IMR-90 (cell line): ENCODE results near the gene THAP12. TPM values are rescaled to one million over a fixed set of nuclear protein-coding genes. Genes with fewer than 3 reads are reported as not detected.

Source experiments
- ATAC-seq: fragments of 200-7000 bp; cut with Tn5 transposase; 2 replicates; pipeline ENCODE4 v1.9.1; 2020; ENCODE audit warnings: low read depth, mild to moderate bottlenecking, moderate library complexity
- BruUV-seq: library from RNA; stranded (reverse); fragments of 400-500 nt; replicated peaks from 2 replicates; lab custom pipeline; 2021; lab: Mats Ljungman, UMichigan
- CTCF ChIA-PET: fragments of 300-600 bp; formaldehyde crosslinking; extraction: SDS; loops from one replicate; lab custom pipeline; 2021; ENCODE audit warnings: antibody characterized with exemption; lab: Yijun Ruan, JAX
- POLR2A ChIA-PET: fragments of 300-600 bp; sonication (Branson Sonifier 250); formaldehyde crosslinking; loops from one replicate; lab custom pipeline; 2022; ENCODE audit warnings: antibody characterized with exemption; ENCODE audit not compliant: unreplicated experiment; lab: Charles Lee
- DNase-seq: peaks from one replicate; pipeline ENCODE4 v3.0.0; 2013
- H2AFZ ChIP-seq: replicated peaks from 2 replicates; pipeline ENCODE3; 2013; ENCODE audit warnings: low read length, mild to moderate bottlenecking; ENCODE audit not compliant: poor library complexity
- H2AK5ac ChIP-seq: 2 replicates; pipeline ENCODE4 v1.6.1; 2013; ENCODE audit warnings: low read depth, low read length, inconsistent platforms
- H2AK9ac ChIP-seq: replicated peaks from 2 replicates; pipeline ENCODE3; 2013; ENCODE audit warnings: mild to moderate bottlenecking, low read depth, low read length, moderate library complexity; ENCODE audit not compliant: poor library complexity
- H2BK120ac ChIP-seq: 2 replicates; pipeline ENCODE4 v1.6.1; 2013; ENCODE audit warnings: low read depth, low read length, inconsistent platforms
- H2BK15ac ChIP-seq: 3 replicates; pipeline ENCODE4 v1.6.1; 2013; ENCODE audit warnings: low read depth, low read length, inconsistent platforms
- H2BK20ac ChIP-seq: 2 replicates; pipeline ENCODE4 v1.6.1; 2013; ENCODE audit warnings: low read depth, mild to moderate bottlenecking, inconsistent platforms, low read length, moderate library complexity
- H2BK5ac ChIP-seq: 2 replicates; pipeline ENCODE4 v1.6.1; 2013; ENCODE audit warnings: mild to moderate bottlenecking, low read depth, low read length, inconsistent platforms; ENCODE audit not compliant: poor library complexity, severe bottlenecking
- H3K14ac ChIP-seq: replicated peaks from 2 replicates; pipeline ENCODE4 v1.6.1; 2013; ENCODE audit warnings: low read depth, low read length, inconsistent platforms
- H3K18ac ChIP-seq: 2 replicates; pipeline ENCODE4 v1.6.1; 2013; ENCODE audit warnings: low read depth, low read length, control low read depth
- H3K23ac ChIP-seq: 2 replicates; pipeline ENCODE4 v1.6.1; 2013; ENCODE audit warnings: low read depth, low read length, inconsistent platforms
- H3K27ac ChIP-seq: 2 replicates; pipeline ENCODE4 v1.5.1; 2013; ENCODE audit warnings: mild to moderate bottlenecking, control low read depth, low read length; ENCODE audit not compliant: insufficient read depth
- H3K27me3 ChIP-seq: 2 replicates; pipeline ENCODE4 v1.6.1; 2013; ENCODE audit warnings: low read length; ENCODE audit not compliant: control insufficient read depth, insufficient read depth
- H3K36me3 ChIP-seq: 2 replicates; pipeline ENCODE4 v1.6.1; 2013; ENCODE audit warnings: low read length, mixed read lengths; ENCODE audit not compliant: control insufficient read depth, insufficient read depth
- H3K4ac ChIP-seq: 2 replicates; pipeline ENCODE4 v1.6.1; 2013; ENCODE audit warnings: low read depth, low read length, inconsistent platforms
- H3K4me1 ChIP-seq: 2 replicates; pipeline ENCODE4 v1.6.1; 2013; ENCODE audit warnings: low read length, mixed read lengths; ENCODE audit not compliant: control insufficient read depth, insufficient read depth
- H3K4me2 ChIP-seq: 2 replicates; pipeline ENCODE4 v1.6.1; 2013; ENCODE audit warnings: low read depth, mild to moderate bottlenecking, control low read depth, low read length, moderate library complexity
- H3K4me3 ChIP-seq: 2 replicates; pipeline ENCODE4 v1.5.1; 2013; ENCODE audit warnings: low read depth, mild to moderate bottlenecking, control low read depth, low read length, moderate library complexity; ENCODE audit not compliant: insufficient read depth
- H3K56ac ChIP-seq: 2 replicates; pipeline ENCODE4 v1.6.1; 2013; ENCODE audit warnings: low read length, inconsistent platforms; ENCODE audit not compliant: insufficient read depth; ENCODE audit errors: extremely low read depth
- H3K79me1 ChIP-seq, 2 experiments: 2 replicates each; pipeline ENCODE4 v1.6.1; 2013; ENCODE audit warnings: low read length in 2 of 2, inconsistent platforms in 1 of 2, low read depth in 1 of 2
- H3K9ac ChIP-seq: 2 replicates; pipeline ENCODE4 v1.6.1; 2013; ENCODE audit warnings: low read depth, low read length, control low read depth
- H3K9me1 ChIP-seq: 2 replicates; pipeline ENCODE4 v1.6.1; 2013; ENCODE audit warnings: low read length, inconsistent platforms; ENCODE audit not compliant: insufficient read depth
- H3K9me3 ChIP-seq: 2 replicates; pipeline ENCODE4 v1.6.1; 2013; ENCODE audit warnings: low read length; ENCODE audit not compliant: control insufficient read depth, insufficient read depth
- H4K20me1 ChIP-seq: 2 replicates; pipeline ENCODE4 v1.6.1; 2013; ENCODE audit warnings: low read length, inconsistent platforms; ENCODE audit not compliant: insufficient read depth
- H4K5ac ChIP-seq: 2 replicates; pipeline ENCODE4 v1.6.1; 2013; ENCODE audit warnings: mild to moderate bottlenecking, low read depth, low read length, control low read depth
- H4K8ac ChIP-seq, 2 experiments: 2 replicates each; pipeline ENCODE4 v1.6.1; 2013; ENCODE audit warnings: low read depth in 2 of 2, low read length in 2 of 2, control low read depth in 1 of 2, inconsistent platforms in 1 of 2
- H4K91ac ChIP-seq: 2 replicates; pipeline ENCODE4 v1.6.1; 2013; ENCODE audit warnings: low read depth, low read length, inconsistent platforms; ENCODE audit not compliant: insufficient read depth
- BHLHE40 ChIP-seq: fragments of 150-350 bp; IDR thresholded peaks from 2 replicates; pipeline ENCODE4 v1.6.1; 2016; ENCODE audit warnings: mild to moderate bottlenecking, low read depth, low read length
- CEBPB ChIP-seq: IDR thresholded peaks from 2 replicates; pipeline ENCODE4 v1.6.1; 2012; ENCODE audit warnings: low read depth, low read length, improper control_type of control experiment
- CHD1 ChIP-seq: IDR thresholded peaks from 2 replicates; pipeline ENCODE4 v1.6.1; 2012; ENCODE audit warnings: low read depth, low read length, improper control_type of control experiment
- FOS ChIP-seq: fragments of 150-350 bp; IDR thresholded peaks from 2 replicates; pipeline ENCODE4 v1.6.1; 2016; ENCODE audit warnings: low read depth, low read length
- MAFK ChIP-seq: IDR thresholded peaks from 2 replicates; pipeline ENCODE4 v1.6.1; 2012; ENCODE audit warnings: low read depth, low read length, improper control_type of control experiment
- MAZ ChIP-seq: IDR thresholded peaks from 2 replicates; pipeline ENCODE4 v1.6.1; 2012; ENCODE audit warnings: low read depth, mild to moderate bottlenecking, low read length, improper control_type of control experiment, moderate library complexity, borderline replicate concordance
- MXI1 ChIP-seq: IDR thresholded peaks from 2 replicates; pipeline ENCODE4 v1.6.1; 2012; ENCODE audit warnings: low read depth, mild to moderate bottlenecking, low read length, moderate library complexity, borderline replicate concordance
- NFE2L2 ChIP-seq: fragments of 150-350 bp; IDR thresholded peaks from 2 replicates; pipeline ENCODE4 v1.6.1; 2016; ENCODE audit warnings: low read depth, mild to moderate bottlenecking, low read length
- POLR2A ChIP-seq: IDR thresholded peaks from 2 replicates; pipeline ENCODE4 v1.6.1; 2012; ENCODE audit warnings: mild to moderate bottlenecking, low read depth, low read length
- RAD21 ChIP-seq: IDR thresholded peaks from 2 replicates; pipeline ENCODE4 v1.6.1; 2012; ENCODE audit warnings: low read length, improper control_type of control experiment
- RCOR1 ChIP-seq: IDR thresholded peaks from 2 replicates; pipeline ENCODE4 v1.6.1; 2012; ENCODE audit warnings: mild to moderate bottlenecking, low read length, improper control_type of control experiment; ENCODE audit not compliant: insufficient replicate concordance
- RFX5 ChIP-seq: IDR thresholded peaks from 2 replicates; pipeline ENCODE4 v1.8.0; 2012; ENCODE audit warnings: low read depth, mild to moderate bottlenecking, low read length, moderate library complexity
- SMC3 ChIP-seq: fragments of 150-350 bp; IDR thresholded peaks from 2 replicates; pipeline ENCODE4 v1.6.1; 2016; ENCODE audit warnings: low read depth, mild to moderate bottlenecking, antibody characterized with exemption, low read length, moderate library complexity
- WGBS, 2 experiments: methylation state at CpG; one replicate each; pipeline versions ENCODE4 v1.1.5 to v1.1.7; 2013; ENCODE audit warnings: missing lambda C conversion rate in 2 of 2; ENCODE audit not compliant: insufficient read length in 1 of 2; ENCODE audit errors: extremely low coverage in 2 of 2; 5-methylcytosine and 5-hydroxymethylcytosine counted together
- dilution Hi-C: fragments of 300-500 bp; cut with HindIII; formaldehyde crosslinking; loops from one replicate; pipeline ENCODE4 v1.14.3; 2018; ENCODE audit warnings: low sequenced_read_pairs; ENCODE audit not compliant: unreplicated experiment
- in situ Hi-C: fragments of 300-500 bp; cut with MboI; formaldehyde crosslinking; loops from 3 replicates; pipeline ENCODE4 v1.14.3; 2019; ENCODE audit warnings: low sequenced_read_pairs, inconsistent platforms, mixed read lengths
- intact Hi-C: fragments of 100-400 bp; cut with micrococcal nuclease; formaldehyde crosslinking; loops from 2 replicates; pipeline ENCODE4 v1.10.0; 2022
- polyA plus RNA-seq, 3 experiments: library from polyadenylated mRNA; depleted of rRNA; stranded (reverse); fragments of >200 nt; gene quantifications; 2 replicates each; pipeline ENCODE4 v1.2.3, GENCODE V29; 2012; ENCODE audit warnings: low replicate concordance in 1 of 3
- total RNA-seq: library from RNA; depleted of rRNA; stranded (reverse); fragments of >200 nt; gene quantifications from 2 replicates; pipeline ENCODE4 v1.2.3, GENCODE V29; 2012
- TF ChIP-seq, protein P1 (sequence below): fragments of 150-350 bp; IDR thresholded peaks from 2 replicates; pipeline ENCODE4 v1.6.1; 2017; ENCODE audit warnings: mild to moderate bottlenecking, antibody characterized with exemption, low read length, low read depth
- TF ChIP-seq, protein P2 (sequence below): conservative IDR thresholded peaks from 2 replicates; pipeline ENCODE4 v1.5.1; 2012; ENCODE audit warnings: mild to moderate bottlenecking, low read depth, low read length, improper control_type of control experiment
- TF ChIP-seq, protein P3 (sequence below): fragments of 150-350 bp; IDR thresholded peaks from 2 replicates; pipeline ENCODE4 v1.6.1; 2016; ENCODE audit warnings: low read depth, mild to moderate bottlenecking, low read length, moderate library complexity, borderline replicate concordance

THAP12 gene
- total and polyA plus RNA-seq, 2 of the 4 experiments (the other 2 are of a cell fraction), result 25.1 to 27.3 TPM

DNA sequence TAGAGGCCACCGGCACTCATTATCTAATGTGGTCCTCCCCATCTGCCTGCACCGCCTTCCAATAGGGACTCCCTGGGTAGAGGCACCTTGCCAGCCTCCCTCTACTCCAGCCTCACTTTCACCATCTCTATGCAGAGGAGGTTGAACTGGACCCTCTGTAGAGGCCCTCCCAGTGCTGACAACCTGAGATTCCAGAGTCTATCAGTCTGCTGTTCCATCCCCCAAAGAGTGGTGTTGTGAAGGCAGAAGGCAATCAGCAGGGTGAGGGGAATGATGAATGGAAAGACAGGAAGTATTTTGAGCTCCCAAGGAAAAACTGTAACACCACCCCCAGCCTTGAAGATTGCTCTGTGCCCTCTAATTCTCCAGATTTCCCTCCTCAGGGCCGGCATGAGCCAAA lies 77.9 kb downstream of the THAP12 start:
- Histone ChIP-seq H4K20me1 (no peaks in the 10 kb centered on the region), H3K14ac (no peak overlapping the region), H2AK5ac (no peak overlapping the region), H2AFZ (no peak overlapping the region), H3K4ac (no peak overlapping the region), H4K91ac (no peak overlapping the region), H2AK9ac (no peak overlapping the region), H2BK15ac (no peak overlapping the region), H2BK5ac (no peak overlapping the region), H3K18ac (no peak overlapping the region), H3K9ac (no peak overlapping the region), H4K5ac (no peak overlapping the region), H3K4me3 (no peak overlapping the region), H4K8ac (no peak overlapping the region), H3K9me1 (no peaks in the 10 kb centered on the region), H3K4me1 (no peaks in the 10 kb centered on the region), H3K4me2 (no peak overlapping the region), H3K9me3 (no peaks in the 10 kb centered on the region), H3K23ac (no peak overlapping the region), H3K79me1 (no peaks in the 10 kb centered on the region), H2BK20ac (no peak overlapping the region), H3K27me3 (peaks cover 40% of the 10 kb centered on the region), H2BK120ac (no peak overlapping the region), H3K36me3 (no peaks in the 10 kb centered on the region), H3K56ac (no peak overlapping the region), H3K27ac (no peak overlapping the region)
- BruUV-seq, result no TSS peak
- dilution Hi-C loops (no loop called here), intact Hi-C loops (no loop called here), in situ Hi-C loops (no loop called here)
- ChIA-PET POLR2A (no interaction called here), CTCF (no interaction called here)
- DNase-seq, result no peak
- no CpG with 5 or more reads among the region's 3 CpGs for WGBS, 2 experiments
- ATAC-seq, result no peak
- TF ChIP-seq, protein P1, sequence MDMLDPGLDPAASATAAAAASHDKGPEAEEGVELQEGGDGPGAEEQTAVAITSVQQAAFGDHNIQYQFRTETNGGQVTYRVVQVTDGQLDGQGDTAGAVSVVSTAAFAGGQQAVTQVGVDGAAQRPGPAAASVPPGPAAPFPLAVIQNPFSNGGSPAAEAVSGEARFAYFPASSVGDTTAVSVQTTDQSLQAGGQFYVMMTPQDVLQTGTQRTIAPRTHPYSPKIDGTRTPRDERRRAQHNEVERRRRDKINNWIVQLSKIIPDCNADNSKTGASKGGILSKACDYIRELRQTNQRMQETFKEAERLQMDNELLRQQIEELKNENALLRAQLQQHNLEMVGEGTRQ, result no peak
- TF ChIP-seq RAD21 (no peak), CHD1 (no peak), MAZ (no peak), BHLHE40 (no peak), FOS (no peak), RFX5 (no peak), CEBPB (no peak), NFE2L2 (no peak), SMC3 (no peak), MAFK (no peak), RCOR1 (no peak), POLR2A (no peak), MXI1 (no peak)
- TF ChIP-seq, protein P2, sequence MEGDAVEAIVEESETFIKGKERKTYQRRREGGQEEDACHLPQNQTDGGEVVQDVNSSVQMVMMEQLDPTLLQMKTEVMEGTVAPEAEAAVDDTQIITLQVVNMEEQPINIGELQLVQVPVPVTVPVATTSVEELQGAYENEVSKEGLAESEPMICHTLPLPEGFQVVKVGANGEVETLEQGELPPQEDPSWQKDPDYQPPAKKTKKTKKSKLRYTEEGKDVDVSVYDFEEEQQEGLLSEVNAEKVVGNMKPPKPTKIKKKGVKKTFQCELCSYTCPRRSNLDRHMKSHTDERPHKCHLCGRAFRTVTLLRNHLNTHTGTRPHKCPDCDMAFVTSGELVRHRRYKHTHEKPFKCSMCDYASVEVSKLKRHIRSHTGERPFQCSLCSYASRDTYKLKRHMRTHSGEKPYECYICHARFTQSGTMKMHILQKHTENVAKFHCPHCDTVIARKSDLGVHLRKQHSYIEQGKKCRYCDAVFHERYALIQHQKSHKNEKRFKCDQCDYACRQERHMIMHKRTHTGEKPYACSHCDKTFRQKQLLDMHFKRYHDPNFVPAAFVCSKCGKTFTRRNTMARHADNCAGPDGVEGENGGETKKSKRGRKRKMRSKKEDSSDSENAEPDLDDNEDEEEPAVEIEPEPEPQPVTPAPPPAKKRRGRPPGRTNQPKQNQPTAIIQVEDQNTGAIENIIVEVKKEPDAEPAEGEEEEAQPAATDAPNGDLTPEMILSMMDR, result no peak
- TF ChIP-seq, protein P3, sequence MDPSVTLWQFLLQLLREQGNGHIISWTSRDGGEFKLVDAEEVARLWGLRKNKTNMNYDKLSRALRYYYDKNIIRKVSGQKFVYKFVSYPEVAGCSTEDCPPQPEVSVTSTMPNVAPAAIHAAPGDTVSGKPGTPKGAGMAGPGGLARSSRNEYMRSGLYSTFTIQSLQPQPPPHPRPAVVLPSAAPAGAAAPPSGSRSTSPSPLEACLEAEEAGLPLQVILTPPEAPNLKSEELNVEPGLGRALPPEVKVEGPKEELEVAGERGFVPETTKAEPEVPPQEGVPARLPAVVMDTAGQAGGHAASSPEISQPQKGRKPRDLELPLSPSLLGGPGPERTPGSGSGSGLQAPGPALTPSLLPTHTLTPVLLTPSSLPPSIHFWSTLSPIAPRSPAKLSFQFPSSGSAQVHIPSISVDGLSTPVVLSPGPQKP, result no peak
